GM18909 (cell line): Measurements from ENCODE around the gene VSTM2B.

Experiments used
- ATAC-seq: cut with Tn5 transposase; IDR thresholded peaks from one replicate; pipeline ENCODE4 v1.9.1; 2021; ENCODE audit warnings: mild to moderate bottlenecking; ENCODE audit not compliant: unreplicated experiment, poor library complexity

Gene VSTM2B

GRCh38 chr19:29612801-29613595, 87.2 kb downstream of the VSTM2B start:
- ATAC-seq: no peak

GRCh38 chr19:29614046-29614445, 88.3 kb downstream of the VSTM2B start:
- no peak for ATAC-seq
